GM12873 (cell line): ENCODE results near the gene SNTB2.

ENCODE experiments used
- TF ChIP-seq, protein P1 (sequence below): IDR thresholded peaks from 2 replicates; pipeline ENCODE4 v1.5.1; 2012; ENCODE audit warnings: low read depth, mild to moderate bottlenecking, moderate library complexity, low read length, control low read depth; ENCODE audit not compliant: insufficient read depth; ENCODE audit errors: missing control alignments

Gene SNTB2

GRCh38 chr16:69318177-69318910 lies 131.4 kb downstream of the SNTB2 start:
- TF ChIP-seq, protein P1, sequence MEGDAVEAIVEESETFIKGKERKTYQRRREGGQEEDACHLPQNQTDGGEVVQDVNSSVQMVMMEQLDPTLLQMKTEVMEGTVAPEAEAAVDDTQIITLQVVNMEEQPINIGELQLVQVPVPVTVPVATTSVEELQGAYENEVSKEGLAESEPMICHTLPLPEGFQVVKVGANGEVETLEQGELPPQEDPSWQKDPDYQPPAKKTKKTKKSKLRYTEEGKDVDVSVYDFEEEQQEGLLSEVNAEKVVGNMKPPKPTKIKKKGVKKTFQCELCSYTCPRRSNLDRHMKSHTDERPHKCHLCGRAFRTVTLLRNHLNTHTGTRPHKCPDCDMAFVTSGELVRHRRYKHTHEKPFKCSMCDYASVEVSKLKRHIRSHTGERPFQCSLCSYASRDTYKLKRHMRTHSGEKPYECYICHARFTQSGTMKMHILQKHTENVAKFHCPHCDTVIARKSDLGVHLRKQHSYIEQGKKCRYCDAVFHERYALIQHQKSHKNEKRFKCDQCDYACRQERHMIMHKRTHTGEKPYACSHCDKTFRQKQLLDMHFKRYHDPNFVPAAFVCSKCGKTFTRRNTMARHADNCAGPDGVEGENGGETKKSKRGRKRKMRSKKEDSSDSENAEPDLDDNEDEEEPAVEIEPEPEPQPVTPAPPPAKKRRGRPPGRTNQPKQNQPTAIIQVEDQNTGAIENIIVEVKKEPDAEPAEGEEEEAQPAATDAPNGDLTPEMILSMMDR, result no peak

- TF ChIP-seq, protein P1, result no peak
Measured at GRCh38 chr16:69318911-69319289, 131.9 kb downstream of the SNTB2 start.

GRCh38 chr16:69319381-69319780 lies 132.4 kb downstream of the SNTB2 start:
- TF ChIP-seq, protein P1, result no peak

DNA sequence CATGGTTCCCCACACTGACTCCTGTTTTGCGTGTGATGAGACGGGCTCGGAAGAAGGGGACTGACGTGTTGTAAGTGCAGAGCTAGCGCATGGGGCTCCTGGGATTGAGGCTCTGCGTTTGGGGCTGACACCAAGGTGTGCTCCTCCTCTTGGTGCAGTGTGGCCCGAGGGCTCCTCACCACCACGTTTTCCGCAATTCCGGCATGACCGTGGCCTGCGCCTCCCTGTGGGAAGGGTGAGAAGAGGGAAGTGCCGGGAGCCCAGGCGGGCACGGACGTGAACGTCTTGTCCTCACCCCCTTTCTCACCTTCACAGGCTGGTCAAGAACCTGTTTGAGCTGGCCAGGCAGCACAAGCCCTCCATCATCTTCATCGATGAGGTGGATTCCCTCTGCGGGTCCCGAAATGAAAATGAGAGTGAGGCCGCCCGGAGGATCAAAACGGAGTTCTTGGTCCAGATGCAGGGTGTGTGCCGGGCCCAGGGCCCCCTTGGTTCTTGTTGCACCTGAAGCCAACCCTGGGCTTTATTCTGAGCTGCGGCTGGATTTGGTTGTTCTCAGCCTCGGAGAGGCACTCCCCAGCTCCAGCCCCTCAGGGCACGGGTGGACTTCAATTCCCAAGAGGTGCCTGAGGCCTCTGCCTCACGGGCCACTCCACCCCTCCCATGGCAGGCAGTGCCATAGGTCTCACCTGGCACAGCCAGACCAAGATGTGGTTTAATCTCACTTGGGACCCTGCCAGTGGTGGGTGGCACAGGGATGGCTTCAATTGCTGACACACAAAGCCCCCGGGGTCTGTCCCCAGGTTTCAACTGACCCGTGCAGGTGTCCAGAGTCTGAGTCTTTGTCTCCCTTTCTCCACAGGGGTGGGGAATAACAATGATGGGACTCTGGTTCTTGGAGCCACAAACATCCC lies 133.1 kb downstream of the SNTB2 start:
- TF ChIP-seq, protein P1, result no peak

GRCh38 chr16:69320740-69321073 lies 133.7 kb downstream of the SNTB2 start:
- TF ChIP-seq, protein P1, result no peak

DNA sequence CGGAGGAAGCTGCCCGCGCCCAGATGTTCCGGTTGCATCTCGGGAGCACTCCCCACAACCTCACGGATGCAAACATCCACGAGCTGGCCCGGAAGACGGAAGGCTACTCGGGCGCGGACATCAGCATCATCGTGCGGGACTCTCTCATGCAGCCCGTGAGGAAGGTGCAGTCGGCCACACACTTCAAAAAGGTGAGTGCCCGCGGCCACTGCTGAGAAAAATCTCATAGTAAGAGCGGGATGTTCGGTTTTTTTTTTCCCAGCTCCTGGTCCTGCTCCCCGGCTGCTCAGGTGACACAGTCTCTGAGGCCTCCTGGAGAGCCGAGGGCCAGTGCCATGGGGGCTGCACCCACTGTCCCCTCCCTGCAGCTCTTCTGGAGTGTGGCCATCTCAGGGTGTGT lies 134.1 kb downstream of the SNTB2 start:
- TF ChIP-seq, protein P1, result no peak

- TF ChIP-seq, protein P1, result no peak
Measured at GRCh38 chr16:69322343-69322742, 135.4 kb downstream of the SNTB2 start.
